Fibroblast of the aortic adventitia (primary cell): ENCODE data around the gene SMNDC1. TPM values are rescaled to one million over a fixed set of nuclear protein-coding genes. Genes with fewer than 3 reads are reported as not detected.
A peak's percentile ranks its signal among the peaks of the same experiment; 100 is the strongest.

Source experiments
- DNase-seq: peaks from one replicate; pipeline ENCODE4 v3.0.0-alpha.2; 2010; ENCODE audit warnings: low read depth
- H3K4me3 ChIP-seq: 2 replicates; pipeline ENCODE4 v1.5.1; 2011; ENCODE audit warnings: low read depth, mild to moderate bottlenecking, control low read depth, low read length, moderate library complexity
- CTCF ChIP-seq: IDR thresholded peaks from 2 replicates; pipeline ENCODE4 v1.5.1; 2011; ENCODE audit warnings: mild to moderate bottlenecking, low read length, control low read depth, inconsistent platforms; ENCODE audit not compliant: insufficient read depth
- total RNA-seq: library from RNA; depleted of rRNA; stranded (reverse); fragments of >200 nt; gene quantifications from 2 replicates; pipeline ENCODE4 v1.2.3, GENCODE V29; 2012; ENCODE audit warnings: low replicate concordance

SMNDC1 gene
- total RNA-seq, 1 donor, result 8.9 TPM

DNA sequence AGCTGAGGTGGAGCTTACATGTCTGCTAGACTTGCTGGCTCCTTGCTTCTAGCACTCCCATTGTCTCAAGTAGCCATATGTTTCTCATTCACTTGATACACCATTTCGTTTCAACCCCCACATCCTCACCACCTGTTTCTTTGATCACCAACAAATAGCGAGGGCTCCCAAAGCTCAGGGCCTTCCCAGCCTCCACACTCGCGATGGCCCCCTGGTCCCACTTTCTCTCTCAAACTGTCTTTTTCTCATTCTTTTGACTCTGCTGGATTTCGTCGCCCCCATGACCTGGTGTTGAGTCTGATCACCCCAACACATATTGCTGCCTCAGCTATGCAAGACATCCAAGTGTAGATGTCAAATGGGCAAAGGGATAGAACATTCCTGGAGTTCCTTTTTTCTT is 26.0 kb upstream of the SMNDC1 start:
- no peak overlapping the region for H3K4me3 ChIP-seq
- no peak for TF ChIP-seq CTCF
- no peak for DNase-seq

- TF ChIP-seq CTCF, result no peak
- H3K4me3 ChIP-seq, result no peak overlapping the region
- no peak for DNase-seq
These were observed 22.7 kb upstream of the SMNDC1 start for GRCh38 chr10:110327262-110327914.

- DNase-seq, result peak; percentile 55
- H3K4me3 ChIP-seq, result no peak overlapping the region
- TF ChIP-seq CTCF, result no peak
These were observed 21.8 kb upstream of the SMNDC1 start for GRCh38 chr10:110326351-110327032.

GRCh38 chr10:110324805-110325280 is 20.1 kb upstream of the SMNDC1 start:
- no peak for TF ChIP-seq CTCF
- no peak for DNase-seq

GRCh38 chr10:110324201-110324804 is 19.6 kb upstream of the SMNDC1 start:
- no peak overlapping the region for H3K4me3 ChIP-seq
- DNase-seq, result no peak
- no peak for TF ChIP-seq CTCF

More at GRCh38 chr10:110324805-110325280, 20.1 kb upstream of the SMNDC1 start:
- H3K4me3 ChIP-seq, result no peak overlapping the region

GRCh38 chr10:110323503-110323902 is 18.8 kb upstream of the SMNDC1 start:
- no peak overlapping the region for H3K4me3 ChIP-seq
- no peak for TF ChIP-seq CTCF
- peak; percentile 77 for DNase-seq
